Measurements from ENCODE around the gene LRRC4B. TPM values are rescaled to one million over a fixed set of nuclear protein-coding genes. Genes with fewer than 3 reads are reported as not detected.

LRRC4B gene
- total RNA-seq, 4 donors from 2014 or later: 0.33 to 0.81 (median 0.34) TPM; not detected in 1

GRCh38 chr19:50513746-50514345 is 54.4 kb downstream of the LRRC4B start, which contains the start of gene ASPDH:
ASPDH (minus strand) TSS chr19:50513913; CDS start chr19:50513823, 90 bp downstream.
- in situ Hi-C loops (cut with MboI; ENCODE audit: low sequenced_read_pairs in 4 of 4): no loop called here

GRCh38 chr19:50512999-50513745 is 55.1 kb downstream of the LRRC4B start:
- intact Hi-C loops (cut with DNase I; ENCODE audit: low total_unique reads) (loop anchor here (5.0 to 10.0 kb wide), 2 partner anchors 292 to 854 kb away; partner anchors contain the start of genes CLDND2 and ETFB), in situ Hi-C loops (cut with MboI; ENCODE audit: low sequenced_read_pairs in 4 of 4) (no loop called here)
- Histone ChIP-seq H3K27ac (no peak overlapping the region), H3K9me3 (no peaks in the 10 kb centered on the region), H3K27me3 (peaks cover 0 to 8% (median 4%) of the 10 kb centered on the region in 3 donors), H3K4me1 (peaks cover 7 to 13% of the 10 kb centered on the region in 2 donors), H3K4me3 (no peak overlapping the region), H3K36me3 (no peaks in the 10 kb centered on the region)
- DNase-seq: no peak
- no peak for TF ChIP-seq CTCF (IDR thresholded peaks at IDR 0.05 in 4 of 5, conservative IDR thresholded peaks at IDR 0.05 in 1 of 5)
- no peak for TF ChIP-seq POLR2A (IDR thresholded peaks at IDR 0.05)
- no peak for ATAC-seq

More at GRCh38 chr19:50513746-50514345, 54.4 kb downstream of the LRRC4B start, which contains the start of gene ASPDH:
- Histone ChIP-seq H3K9me3 (no peaks in the 10 kb centered on the region), H3K4me1 (peaks cover 7 to 13% of the 10 kb centered on the region in 2 donors), H3K4me3 (no peak within 1 kb of the TSS), H3K27ac (no peak within 1 kb of the TSS), H3K36me3 (no peaks in the 10 kb centered on the region), H3K27me3 (peaks cover 0 to 8% (median 4%) of the 10 kb centered on the region in 3 donors)
- ATAC-seq (no peak), DNase-seq (no peak)
- intact Hi-C loops (cut with DNase I; ENCODE audit: low total_unique reads): loop anchor here (5.0 to 10.0 kb wide), 2 partner anchors 291 to 853 kb away; partner anchors contain the start of genes CLDND2 and ETFB
- TF ChIP-seq CTCF (IDR thresholded peaks at IDR 0.05 in 4 of 5, conservative IDR thresholded peaks at IDR 0.05 in 1 of 5) (no peak), POLR2A (IDR thresholded peaks at IDR 0.05) (no peak)

GRCh38 chr19:50512112-50512998 is 55.9 kb downstream of the LRRC4B start:
- Histone ChIP-seq H3K27ac (peak overlapping the region in 2 of 4 donors; percentile 79 to 86), H3K36me3 (no peaks in the 10 kb centered on the region), H3K27me3 (peaks cover 0 to 7% (median 4%) of the 10 kb centered on the region in 3 donors), H3K9me3 (no peaks in the 10 kb centered on the region), H3K4me1 (peaks cover 7 to 13% of the 10 kb centered on the region in 2 donors), H3K4me3 (no peak overlapping the region)
- in situ Hi-C loops (cut with MboI; ENCODE audit: low sequenced_read_pairs in 4 of 4): no loop called here
- TF ChIP-seq POLR2A (IDR thresholded peaks at IDR 0.05) (no peak), CTCF (IDR thresholded peaks at IDR 0.05 in 4 of 5, conservative IDR thresholded peaks at IDR 0.05 in 1 of 5) (no peak)
- intact Hi-C loops (cut with DNase I; ENCODE audit: low total_unique reads): loop anchor here (5.0 to 10.0 kb wide), 2 partner anchors 292 to 855 kb away; partner anchors contain the start of genes CLDND2 and ETFB
- ATAC-seq (no peak), DNase-seq (no peak)

Measured in gastrocnemius medialis (tissue), 4 donors.